Small intestine (tissue), 7 donors: ENCODE measurements around the gene TECTA. TPM values are rescaled to one million over a fixed set of nuclear protein-coding genes. Genes with fewer than 3 reads are reported as not detected.

Experiments
- DNase-seq, 2 donors: peaks; one replicate each; pipeline versions ENCODE4 v3.0.0 to v3.0.0-alpha.2; 2013
- FAIRE-seq: peaks from 2 replicates; lab custom pipeline; 2012; peaks lifted over from hg19 to GRCh38; lab: Jason Lieb, UNC
- H3K27ac ChIP-seq, 3 donors: one replicate each; pipeline ENCODE4 v1.5.1; 2013; ENCODE audit warnings: low read length in 2 of 3, mild to moderate bottlenecking in 2 of 3, control low read depth in 1 of 3, inconsistent platforms in 1 of 3, low read depth in 1 of 3, moderate library complexity in 1 of 3
- H3K27me3 ChIP-seq, 3 donors: one replicate each; pipeline ENCODE4 v1.6.1; 2013; ENCODE audit warnings: low read length in 3 of 3, inconsistent platforms in 1 of 3; ENCODE audit not compliant: control insufficient read depth in 3 of 3, insufficient read depth in 3 of 3
- H3K36me3 ChIP-seq, 3 donors: one replicate each; pipeline ENCODE4 v1.6.1; 2013; ENCODE audit warnings: low read length in 3 of 3, inconsistent platforms in 1 of 3, low read depth in 1 of 3, mild to moderate bottlenecking in 1 of 3, moderate library complexity in 1 of 3; ENCODE audit not compliant: control insufficient read depth in 3 of 3, insufficient read depth in 2 of 3
- H3K4me1 ChIP-seq, 3 donors: one replicate each; pipeline ENCODE4 v1.6.1; 2013; ENCODE audit warnings: low read length in 2 of 3, inconsistent platforms in 1 of 3, low read depth in 1 of 3, mild to moderate bottlenecking in 1 of 3, moderate library complexity in 1 of 3; ENCODE audit not compliant: control insufficient read depth in 3 of 3, insufficient read depth in 2 of 3
- H3K4me3 ChIP-seq, 3 donors: one replicate each; pipeline ENCODE4 v1.5.1; 2013; ENCODE audit warnings: low read length in 3 of 3, control low read depth in 1 of 3, inconsistent platforms in 1 of 3, low read depth in 1 of 3, mild to moderate bottlenecking in 1 of 3, moderate library complexity in 1 of 3
- H3K9me3 ChIP-seq, 2 donors: one replicate each; pipeline ENCODE4 v1.6.1; 2013; ENCODE audit warnings: low read depth in 1 of 2, low read length in 1 of 2; ENCODE audit not compliant: control insufficient read depth in 2 of 2, insufficient read depth in 1 of 2
- WGBS, 3 donors: extraction: QIAGEN DNeasy Blood & Tissue Kit; methylation state at CpG; one replicate each; pipeline ENCODE4 v1.1.7; 2013; 5-methylcytosine and 5-hydroxymethylcytosine counted together
- polyA plus RNA-seq, 4 donors: library from polyadenylated mRNA; stranded (reverse) in 3 of 4; unstranded in 1 of 4; fragments of 200-250 nt in 3 of 4; fragments of 120-200 nt in 1 of 4; gene quantifications; one replicate each; pipeline versions ENCODE4 v1.2.1 to v1.2.3, GENCODE V29; 2013
- donor health status: healthy with polysubstance abuse.
- donor health status: control.
- donor health status: control.
- donor health status: Bipolar disorder and iron deficiency.
- donor health status: healthy.

TECTA gene
- polyA plus RNA-seq, 4 donors = 0.21 to 2.9 TPM; not detected in 2

- FAIRE-seq (no peak), DNase-seq (no peak)
- H3K27ac ChIP-seq = no peak overlapping the region
- no peak overlapping the region for H3K4me3 ChIP-seq
- H3K9me3 ChIP-seq = no peaks in the 10 kb centered on the region
- H3K4me1 ChIP-seq = no peaks in the 10 kb centered on the region
- no peaks in the 10 kb centered on the region for H3K36me3 ChIP-seq
- no peaks in the 10 kb centered on the region for H3K27me3 ChIP-seq
Measured at GRCh38 chr11:121188776-121189175, 87.7 kb downstream of the TECTA start.

- Histone ChIP-seq H3K36me3 (no peaks in the 10 kb centered on the region), H3K4me3 (no peak overlapping the region), H3K9me3 (no peaks in the 10 kb centered on the region), H3K27ac (no peak overlapping the region), H3K4me1 (no peaks in the 10 kb centered on the region), H3K27me3 (peaks cover 0 to 2% (median 0%) of the 10 kb centered on the region in 3 donors)
- 74 to 82% (median 76%) methylated on average over 5 of the region's 5 CpGs for WGBS, 3 donors
- FAIRE-seq (no peak), DNase-seq (no peak)
Measured at GRCh38 chr11:121191818-121192217, 90.8 kb downstream of the TECTA start.

GRCh38 chr11:121194731-121195596, 93.9 kb downstream of the TECTA start:
- WGBS, 3 donors = 10 to 12% (median 10%) methylated on average over 13 of the region's 13 CpGs
- no peak for FAIRE-seq
- no peak overlapping the region for H3K4me3 ChIP-seq

GRCh38 chr11:121198491-121198890, 97.4 kb downstream of the TECTA start:
- no peak overlapping the region for H3K27ac ChIP-seq
- peaks cover 0 to 2% (median 0%) of the 10 kb centered on the region in 3 donors for H3K27me3 ChIP-seq
- 69 to 84% (median 79%) methylated on average over 5 of the region's 5 CpGs for WGBS, 3 donors
- H3K36me3 ChIP-seq = no peaks in the 10 kb centered on the region
- FAIRE-seq = no peak
- DNase-seq = no peak
- no peaks in the 10 kb centered on the region for H3K4me1 ChIP-seq
- no peaks in the 10 kb centered on the region for H3K9me3 ChIP-seq
- no peak overlapping the region for H3K4me3 ChIP-seq

More at GRCh38 chr11:121194731-121195596, 93.9 kb downstream of the TECTA start:
- no peak overlapping the region for H3K27ac ChIP-seq
- H3K4me1 ChIP-seq = no peaks in the 10 kb centered on the region
- no peaks in the 10 kb centered on the region for H3K9me3 ChIP-seq
- peaks cover 0 to 2% (median 0%) of the 10 kb centered on the region in 3 donors for H3K27me3 ChIP-seq
- H3K36me3 ChIP-seq = no peaks in the 10 kb centered on the region
- DNase-seq = peak; percentile 64 to 80

GRCh38 chr11:121199516-121199915, 98.5 kb downstream of the TECTA start:
- FAIRE-seq = no peak
- no peaks in the 10 kb centered on the region for H3K9me3 ChIP-seq
- no peaks in the 10 kb centered on the region for H3K36me3 ChIP-seq
- no peak for DNase-seq
- H3K27ac ChIP-seq = no peak overlapping the region
- no peak overlapping the region for H3K4me3 ChIP-seq
- 48 to 68% (median 63%) methylated on average over 3 of the region's 3 CpGs for WGBS, 3 donors
- no peaks in the 10 kb centered on the region for H3K4me1 ChIP-seq
- peaks cover 0 to 2% (median 0%) of the 10 kb centered on the region in 3 donors for H3K27me3 ChIP-seq

- Histone ChIP-seq H3K27me3 (peaks cover 0 to 2% (median 0%) of the 10 kb centered on the region in 3 donors), H3K4me3 (no peak overlapping the region), H3K4me1 (no peaks in the 10 kb centered on the region), H3K9me3 (no peaks in the 10 kb centered on the region), H3K36me3 (no peaks in the 10 kb centered on the region), H3K27ac (no peak overlapping the region)
- DNase-seq = no peak
- FAIRE-seq = no peak
- 9 to 22% (median 21%) methylated on average over 2 of the region's 2 CpGs for WGBS, 3 donors
Measured at GRCh38 chr11:121206810-121207209, 105.8 kb downstream of the TECTA start.

- no peaks in the 10 kb centered on the region for H3K9me3 ChIP-seq
- H3K27ac ChIP-seq = no peak overlapping the region
- no peak for DNase-seq
- no peak overlapping the region for H3K4me3 ChIP-seq
- no peaks in the 10 kb centered on the region for H3K4me1 ChIP-seq
- FAIRE-seq = no peak
- H3K36me3 ChIP-seq = no peaks in the 10 kb centered on the region
- H3K27me3 ChIP-seq = peaks cover 0 to 2% (median 0%) of the 10 kb centered on the region in 3 donors
Measured at GRCh38 chr11:121207485-121208115, 106.6 kb downstream of the TECTA start.

- peaks cover 0 to 2% (median 0%) of the 10 kb centered on the region in 3 donors for H3K27me3 ChIP-seq
- H3K4me1 ChIP-seq = no peaks in the 10 kb centered on the region
- H3K4me3 ChIP-seq = no peak overlapping the region
- no peak overlapping the region for H3K27ac ChIP-seq
- no peaks in the 10 kb centered on the region for H3K36me3 ChIP-seq
- DNase-seq (no peak), FAIRE-seq (no peak)
- no peaks in the 10 kb centered on the region for H3K9me3 ChIP-seq
Measured at GRCh38 chr11:121210445-121211080, 109.5 kb downstream of the TECTA start.
